Measurements from ENCODE around the gene XRCC3. TPM values are rescaled to one million over a fixed set of nuclear protein-coding genes. Genes with fewer than 3 reads are reported as not detected.

XRCC3 gene
- total RNA-seq, 1 experiment from 2014 or later = 46.7 TPM

GRCh38 chr14:103740991-103741689 is 25.9 kb upstream of the XRCC3 start (continued):
- TF ChIP-seq ARID4B (CRISPR knock-in tag; IDR thresholded peaks at IDR 0.05; ENCODE audit: borderline replicate concordance) (no peak), PRDM15 (CRISPR knock-in tag; IDR thresholded peaks at IDR 0.05) (no peak), GRHL2 (CRISPR knock-in tag; IDR thresholded peaks at IDR 0.05; ENCODE audit: insufficient replicate concordance, severe bottlenecking) (no peak), ZSCAN18 (CRISPR knock-in tag; IDR thresholded peaks at IDR 0.05) (no peak), SOX15 (CRISPR knock-in tag; IDR thresholded peaks at IDR 0.05) (no peak), NFE2L1 (CRISPR knock-in tag; IDR thresholded peaks at IDR 0.05) (no peak), PRRX2 (CRISPR knock-in tag; IDR thresholded peaks at IDR 0.05) (no peak)

GRCh38 chr14:103739793-103740501 is 24.7 kb upstream of the XRCC3 start:
- ChIA-PET POLR2A (no interaction called here), CTCF (interaction anchor here (1.0 to 1.5 kb wide), 5 partner anchors 13 to 824 kb away, joined by 3 to 5 read pairs (median 5); no protein-coding TSS in a partner anchor)
- H3K9me3 Mint-ChIP-seq = no peaks in the 10 kb centered on the region
- no peak for DNase-seq (ENCODE audit: low spot score)
- H3K36me3 Mint-ChIP-seq = peaks cover 8% of the 10 kb centered on the region
- no peaks in the 10 kb centered on the region for H3K27me3 Mint-ChIP-seq (ENCODE audit: low read depth)
- no peak for TF ChIP-seq ARID4B (CRISPR knock-in tag; IDR thresholded peaks at IDR 0.05; ENCODE audit: borderline replicate concordance)
- no peak for ATAC-seq
- H3K4me1 Mint-ChIP-seq = peaks cover 11% of the 10 kb centered on the region
- H3K27ac Mint-ChIP-seq = peak overlapping the region; percentile 83
- H3K4me3 Mint-ChIP-seq = no peak overlapping the region

All from WTC11 (cell line).